GM23248 (cell line): Measurements from ENCODE around the gene MXD1.

Experiments used
- EZH2 ChIP-seq: fragments of 200-600 bp; sonication (generic); IDR thresholded peaks from 2 replicates; pipeline ENCODE4 v1.6.1; 2018; ENCODE audit warnings: antibody characterized with exemption, mild to moderate bottlenecking; ENCODE audit not compliant: insufficient read depth, poor library complexity, severe bottlenecking
- EZH2phosphoT487 ChIP-seq: fragments of 200-600 bp; sonication (generic); IDR thresholded peaks from 2 replicates; pipeline ENCODE4 v1.6.1; 2018; ENCODE audit warnings: antibody characterized with exemption, moderate library complexity, mild to moderate bottlenecking, low read depth; ENCODE audit not compliant: insufficient read depth

DNA sequence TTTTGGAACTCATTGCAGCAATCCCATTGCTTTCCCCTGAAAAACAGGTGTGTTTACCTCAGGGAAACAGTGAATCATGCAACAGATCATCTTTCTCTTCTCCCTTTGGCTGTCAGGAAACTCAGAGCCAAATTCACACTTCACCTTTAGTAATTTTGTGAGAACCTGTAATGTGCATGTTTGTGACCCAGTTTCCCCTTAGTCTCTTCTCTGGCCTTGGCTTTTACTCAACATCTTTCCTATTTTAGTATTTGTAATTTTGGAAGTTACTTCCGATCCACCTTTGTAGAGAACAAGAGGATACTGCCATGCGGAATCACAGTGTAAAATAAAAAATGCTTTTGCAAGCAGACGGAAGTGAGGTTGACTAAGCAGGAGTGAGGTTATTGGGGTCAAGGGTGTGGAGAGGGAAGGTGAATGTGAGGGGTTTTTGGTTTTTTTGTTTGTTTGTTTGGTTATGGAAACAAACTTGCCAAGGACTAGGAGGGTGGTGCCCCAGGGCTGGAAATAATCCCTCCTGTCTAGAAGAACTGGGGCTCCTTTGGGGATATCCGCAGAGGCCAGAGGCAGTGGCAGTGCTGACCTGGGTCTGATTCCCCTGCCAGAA lies 32.5 kb downstream of the MXD1 start:
- TF ChIP-seq EZH2phosphoT487 (no peak), EZH2 (no peak)
